ENCODE data around the gene SUSD1. TPM values are rescaled to one million over a fixed set of nuclear protein-coding genes. Genes with fewer than 3 reads are reported as not detected.

Gene SUSD1
- total RNA-seq, 1 donor from 2014 or later, result 19.9 TPM

- H3K9me3 Mint-ChIP-seq (ENCODE audit: unreplicated experiment), result no peaks in the 10 kb centered on the region
- TF ChIP-seq CTCF (IDR thresholded peaks at IDR 0.05; ENCODE audit: partially characterized antibody, unreplicated experiment), result no peak
- H3K36me3 Mint-ChIP-seq (ENCODE audit: unreplicated experiment), result no peaks in the 10 kb centered on the region
- no peaks in the 10 kb centered on the region for H3K27me3 Mint-ChIP-seq (ENCODE audit: unreplicated experiment)
- H3K4me3 Mint-ChIP-seq (ENCODE audit: unreplicated experiment), result no peak overlapping the region
- H3K4me1 Mint-ChIP-seq (ENCODE audit: low read depth, unreplicated experiment), result no peaks in the 10 kb centered on the region
- no peak overlapping the region for H3K27ac Mint-ChIP-seq (ENCODE audit: unreplicated experiment)
- no peak for DNase-seq
Observed at GRCh38 chr9:112012026-112012902, 162.8 kb downstream of the SUSD1 start.

GRCh38 chr9:112011051-112011620 is 164.0 kb downstream of the SUSD1 start:
- H3K36me3 Mint-ChIP-seq (ENCODE audit: unreplicated experiment), result no peaks in the 10 kb centered on the region
- H3K27ac Mint-ChIP-seq (ENCODE audit: unreplicated experiment), result no peak overlapping the region
- H3K4me1 Mint-ChIP-seq (ENCODE audit: low read depth, unreplicated experiment), result no peaks in the 10 kb centered on the region
- no peaks in the 10 kb centered on the region for H3K27me3 Mint-ChIP-seq (ENCODE audit: unreplicated experiment)
- no peak overlapping the region for H3K4me3 Mint-ChIP-seq (ENCODE audit: unreplicated experiment)
- DNase-seq, result no peak
- no peaks in the 10 kb centered on the region for H3K9me3 Mint-ChIP-seq (ENCODE audit: unreplicated experiment)
- no peak for TF ChIP-seq CTCF (IDR thresholded peaks at IDR 0.05; ENCODE audit: partially characterized antibody, unreplicated experiment)

GRCh38 chr9:112010537-112010936 is 164.6 kb downstream of the SUSD1 start:
- H3K36me3 Mint-ChIP-seq (ENCODE audit: unreplicated experiment), result no peaks in the 10 kb centered on the region
- H3K27me3 Mint-ChIP-seq (ENCODE audit: unreplicated experiment), result no peaks in the 10 kb centered on the region
- no peak for TF ChIP-seq CTCF (IDR thresholded peaks at IDR 0.05; ENCODE audit: partially characterized antibody, unreplicated experiment)
- no peak for DNase-seq
- no peaks in the 10 kb centered on the region for H3K4me1 Mint-ChIP-seq (ENCODE audit: low read depth, unreplicated experiment)
- H3K4me3 Mint-ChIP-seq (ENCODE audit: unreplicated experiment), result no peak overlapping the region
- no peak overlapping the region for H3K27ac Mint-ChIP-seq (ENCODE audit: unreplicated experiment)
- no peaks in the 10 kb centered on the region for H3K9me3 Mint-ChIP-seq (ENCODE audit: unreplicated experiment)

GRCh38 chr9:112009656-112010055 is 165.4 kb downstream of the SUSD1 start:
- no peak for DNase-seq
- TF ChIP-seq CTCF (IDR thresholded peaks at IDR 0.05; ENCODE audit: partially characterized antibody, unreplicated experiment), result no peak
- Mint-ChIP-seq H3K27ac (ENCODE audit: unreplicated experiment) (no peak overlapping the region), H3K27me3 (ENCODE audit: unreplicated experiment) (no peaks in the 10 kb centered on the region), H3K9me3 (ENCODE audit: unreplicated experiment) (no peaks in the 10 kb centered on the region), H3K4me1 (ENCODE audit: low read depth, unreplicated experiment) (no peaks in the 10 kb centered on the region), H3K36me3 (ENCODE audit: unreplicated experiment) (no peaks in the 10 kb centered on the region), H3K4me3 (ENCODE audit: unreplicated experiment) (no peak overlapping the region)
